T follicular helper cell (primary cell): ENCODE results near the gene PLPPR2.
"Not testable (repeated sequence)": the region's sequence is repeated elsewhere in the genome, so short reads cannot be mapped to it uniquely, and the experiment has no call there.

Experiments used
- DNase-seq: peaks from one replicate; pipeline ENCODE4 v3.0.0-alpha.2; 2020; ENCODE audit warnings: low read depth

PLPPR2 gene

GRCh38 chr19:11339254-11340098, 15.8 kb upstream of the PLPPR2 start, which contains the start of gene RAB3D:
RAB3D (minus strand) TSS chr19:11339657; CDS start chr19:11337399, 2,258 bp downstream.
- peak; percentile 65 for DNase-seq

DNA sequence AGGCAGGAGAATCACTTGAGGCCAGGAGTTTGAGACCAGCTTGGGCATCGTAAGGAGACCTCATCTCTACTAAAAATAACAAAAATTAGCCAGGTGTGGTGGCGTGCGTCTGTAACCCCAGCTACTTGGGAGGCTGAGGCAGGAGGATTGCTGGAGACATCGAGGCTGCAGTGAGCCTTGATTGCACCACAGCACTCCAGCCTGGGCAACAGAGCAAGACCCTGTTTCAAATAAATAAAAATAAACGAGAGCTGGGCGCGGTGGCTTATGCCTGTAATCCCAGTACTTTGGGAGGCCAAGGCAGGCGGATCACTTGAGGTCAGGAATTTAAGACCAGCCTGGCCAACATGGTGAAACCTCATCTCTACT, 15.1 kb upstream of the PLPPR2 start:
- DNase-seq: not testable (repeated sequence)

- no peak for DNase-seq
These were observed 12.8 kb upstream of the PLPPR2 start for GRCh38 chr19:11342429-11342828.

DNA sequence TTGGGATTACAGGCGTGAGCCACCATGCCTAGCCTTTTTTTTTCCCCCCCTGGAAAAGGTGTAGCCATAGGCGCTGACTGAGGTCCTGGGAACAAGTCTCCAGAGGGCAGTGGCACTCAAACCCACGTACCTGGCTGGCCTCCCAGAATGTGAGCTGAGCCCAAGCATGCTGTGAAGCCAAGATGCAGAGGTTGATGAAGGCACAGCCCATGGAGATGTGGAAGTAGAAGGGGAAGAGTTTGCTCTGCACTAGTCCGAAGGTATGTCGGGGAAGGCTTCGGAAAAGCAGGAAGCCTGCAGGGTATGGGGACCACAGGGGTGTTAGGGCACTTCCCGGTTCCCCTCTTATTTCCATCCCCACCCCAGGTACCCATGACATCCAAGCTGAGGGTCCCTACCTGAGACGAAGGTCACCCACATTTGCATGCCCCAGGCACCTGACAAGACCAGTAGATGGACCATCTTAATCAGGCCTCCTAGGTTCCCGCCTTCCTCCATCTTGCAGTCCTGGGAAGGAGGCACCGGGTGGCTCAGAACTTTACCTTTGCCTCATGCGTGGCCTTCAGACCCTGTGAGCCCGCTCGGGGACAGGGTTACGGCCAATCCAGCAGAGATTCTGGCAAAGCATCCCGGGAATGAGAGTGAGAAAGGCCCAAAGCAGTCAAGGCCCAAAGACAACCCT, 10.0 kb upstream of the PLPPR2 start:
- no peak for DNase-seq

- DNase-seq: peak; percentile 98
These were observed 8.9 kb upstream of the PLPPR2 start, which contains the start of the genes CCDC159 and TMEM205 for GRCh38 chr19:11346104-11346940. CCDC159 (plus strand) TSS chr19:11346519; CDS start chr19:11346607, 88 bp downstream. TMEM205 (minus strand) TSS chr19:11346268; CDS start chr19:11345619, 649 bp downstream.

- DNase-seq: no peak
These were observed 7.6 kb upstream of the PLPPR2 start for GRCh38 chr19:11347546-11348039.

DNA sequence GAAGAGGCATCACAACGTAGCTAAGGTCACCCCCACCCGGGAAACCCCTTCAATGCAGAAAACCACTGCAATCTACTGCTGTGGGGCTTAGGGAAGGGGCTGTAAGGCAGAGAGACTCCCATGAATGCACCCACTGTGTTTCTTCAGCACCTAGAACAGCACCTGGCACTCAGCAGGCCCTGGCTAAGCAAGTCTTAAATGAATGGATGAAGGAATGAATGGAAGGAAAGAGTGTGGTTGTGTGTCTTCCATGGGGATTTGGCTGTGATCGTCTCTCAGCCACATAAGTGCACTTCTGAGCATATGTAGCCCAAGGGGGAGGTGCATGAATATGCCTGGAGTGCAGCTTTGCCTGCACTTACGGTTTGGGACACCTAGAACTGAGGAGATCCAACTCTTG, 6.1 kb upstream of the PLPPR2 start:
- DNase-seq: no peak

DNA sequence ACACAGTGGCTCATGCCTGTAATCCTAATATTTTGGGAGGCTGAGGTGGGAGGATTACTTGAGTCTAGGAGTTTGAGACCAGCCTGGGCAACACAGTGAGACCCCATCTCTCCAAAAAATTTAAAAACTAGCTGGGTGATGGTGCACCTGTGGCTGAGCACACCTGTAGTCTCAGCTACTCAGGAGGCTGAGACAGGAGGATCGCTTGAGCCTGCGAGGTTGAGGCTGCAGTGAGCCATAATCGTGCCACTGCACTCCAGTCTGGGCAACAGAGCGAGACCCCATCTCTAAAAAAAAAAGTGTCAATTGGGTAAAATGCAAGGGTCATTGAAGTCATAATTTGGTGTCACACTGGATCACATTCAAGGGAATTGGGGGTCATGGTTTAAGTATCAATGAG, 1.1 kb upstream of the PLPPR2 start:
- not testable (repeated sequence) for DNase-seq

DNA sequence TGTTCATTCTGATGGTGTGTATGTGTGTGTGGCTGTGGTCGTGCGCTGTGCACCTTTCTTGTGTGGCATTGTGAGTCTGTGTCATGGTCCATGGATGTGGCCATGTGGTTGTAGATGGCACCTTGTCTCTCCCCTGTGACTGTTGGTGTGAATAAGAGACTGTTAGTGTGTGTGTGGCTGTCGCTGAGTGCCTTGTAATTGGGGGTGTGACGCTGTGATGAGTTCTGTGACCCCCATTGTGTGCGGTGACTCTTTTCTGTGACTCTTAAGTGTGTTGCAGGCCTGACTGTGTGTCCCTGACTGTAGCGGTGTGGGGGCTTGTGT, 804 bp downstream of the PLPPR2 start:
- DNase-seq: no peak

DNA sequence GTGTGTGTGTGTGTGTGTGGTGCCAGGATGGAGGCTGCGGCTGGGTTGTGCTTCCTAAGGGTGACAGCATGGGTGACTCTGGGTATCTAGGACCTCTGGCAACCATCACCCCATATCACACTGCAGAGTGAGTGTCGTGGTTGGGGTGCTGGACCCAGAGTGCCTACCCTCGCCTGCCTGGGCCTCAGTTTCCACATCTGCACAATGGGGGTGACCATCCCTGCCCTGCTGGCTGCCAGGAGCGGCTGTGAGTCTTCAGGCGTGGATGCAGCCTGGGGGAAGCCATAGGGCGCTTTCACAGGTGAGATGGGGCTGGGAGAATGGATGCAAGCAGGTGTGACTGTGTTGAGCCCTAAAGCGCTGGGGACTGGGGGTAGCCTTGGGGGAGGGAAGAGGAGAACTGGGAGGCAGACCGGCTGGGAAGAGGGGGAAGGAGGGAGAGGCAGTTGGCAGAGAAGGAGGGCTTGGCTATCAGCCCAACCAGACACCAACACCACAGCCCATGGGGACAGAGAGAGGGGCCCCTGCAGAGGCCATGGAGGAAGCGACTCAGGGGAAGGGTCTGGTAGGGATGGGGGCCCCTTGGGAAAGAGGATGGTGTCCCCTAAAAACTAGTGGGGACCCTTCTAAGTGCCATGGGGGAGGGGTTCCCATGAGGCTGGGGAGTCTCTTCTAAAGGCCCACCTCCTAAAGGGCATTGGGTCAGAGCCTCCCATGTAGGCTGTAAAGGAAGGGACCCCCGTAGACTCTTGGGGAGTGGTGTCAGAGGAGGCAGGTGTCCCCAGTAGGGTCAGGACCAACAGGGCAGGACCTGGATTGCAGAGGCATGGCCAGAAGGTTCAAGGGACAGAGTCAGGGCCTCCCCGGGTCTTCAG, 1.7 kb downstream of the PLPPR2 start:
- DNase-seq: no peak

- no peak for DNase-seq
These were observed 4.2 kb downstream of the PLPPR2 start for GRCh38 chr19:11359421-11359820.

DNA sequence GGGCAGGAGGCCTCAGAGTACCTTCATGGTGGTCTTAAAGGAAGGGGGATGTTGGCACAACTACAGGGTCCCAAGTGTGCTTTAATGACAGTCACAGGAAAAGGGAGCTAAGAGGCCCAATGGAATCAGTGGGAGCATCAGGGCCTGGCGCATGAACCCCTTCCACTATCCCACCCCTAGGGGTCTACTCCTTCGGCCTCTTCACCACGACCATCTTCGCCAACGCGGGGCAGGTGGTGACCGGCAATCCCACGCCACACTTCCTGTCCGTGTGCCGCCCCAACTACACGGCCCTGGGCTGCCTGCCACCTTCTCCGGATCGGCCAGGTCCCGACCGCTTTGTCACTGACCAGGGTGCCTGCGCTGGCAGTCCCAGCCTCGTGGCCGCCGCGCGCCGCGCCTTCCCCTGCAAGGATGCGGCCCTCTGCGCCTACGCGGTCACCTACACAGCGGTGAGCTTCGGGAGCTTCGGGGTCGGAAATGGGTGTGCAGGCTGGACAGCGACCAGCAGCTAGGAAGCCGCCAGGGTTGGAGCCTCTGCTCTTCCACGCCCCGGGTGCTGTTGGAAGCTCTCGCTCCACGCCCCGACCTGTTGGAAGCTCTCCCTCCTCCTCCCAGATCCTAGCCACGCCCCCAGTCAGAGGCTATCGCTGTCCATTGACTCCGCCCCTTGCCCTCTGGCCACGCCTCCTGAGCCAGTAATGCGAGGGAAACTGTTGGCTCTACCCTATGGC, 6.0 kb downstream of the PLPPR2 start:
- no peak for DNase-seq

GRCh38 chr19:11361771-11362731, 6.8 kb downstream of the PLPPR2 start:
- no peak for DNase-seq

DNA sequence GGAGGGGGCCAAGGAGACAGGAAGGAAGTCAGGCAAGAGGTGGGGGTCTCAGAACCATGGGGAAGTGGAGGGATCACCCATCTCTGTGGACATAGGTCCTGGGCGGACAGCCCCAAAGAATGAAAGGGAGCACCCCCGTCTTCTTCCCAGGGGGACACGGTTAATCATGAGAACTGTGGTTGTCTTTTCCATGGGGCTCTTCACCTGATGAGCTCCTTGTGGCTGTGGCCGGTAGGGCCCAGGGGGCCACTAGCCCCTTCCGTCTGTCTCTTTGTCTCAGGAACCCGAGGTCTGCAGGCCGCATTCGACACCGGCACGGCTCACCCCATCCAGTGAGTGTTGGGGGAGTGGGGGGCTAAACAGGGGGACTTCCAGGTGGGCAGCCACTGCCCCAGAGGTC, 8.6 kb downstream of the PLPPR2 start:
- no peak for DNase-seq

DNA sequence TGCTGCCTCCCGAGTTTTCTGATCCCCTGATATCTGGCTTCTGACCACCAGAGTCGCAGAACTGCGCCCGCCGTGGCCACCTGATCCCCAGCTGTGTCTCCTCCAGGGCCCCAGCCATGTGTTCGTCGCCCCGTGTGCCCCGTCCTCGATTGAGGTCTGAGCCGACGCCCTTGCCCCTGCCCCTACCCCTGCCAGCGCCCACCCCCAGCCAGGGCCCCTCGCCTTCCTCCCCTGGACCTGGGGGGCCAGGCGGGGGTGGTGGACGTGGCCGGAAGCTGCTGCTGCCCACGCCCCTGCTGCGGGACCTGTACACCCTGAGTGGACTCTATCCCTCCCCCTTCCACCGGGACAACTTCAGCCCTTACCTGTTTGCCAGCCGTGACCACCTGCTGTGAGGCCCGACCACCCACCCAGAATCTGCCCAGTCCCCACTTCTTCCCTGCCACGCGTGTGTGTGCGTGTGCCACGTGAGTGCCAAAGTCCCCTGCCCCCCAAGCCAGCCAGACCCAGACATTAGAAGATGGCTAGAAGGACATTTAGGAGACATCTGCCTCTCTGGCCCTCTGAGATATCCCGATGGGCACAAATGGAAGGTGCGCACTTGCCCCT, 9.2 kb downstream of the PLPPR2 start:
- no peak for DNase-seq

DNA sequence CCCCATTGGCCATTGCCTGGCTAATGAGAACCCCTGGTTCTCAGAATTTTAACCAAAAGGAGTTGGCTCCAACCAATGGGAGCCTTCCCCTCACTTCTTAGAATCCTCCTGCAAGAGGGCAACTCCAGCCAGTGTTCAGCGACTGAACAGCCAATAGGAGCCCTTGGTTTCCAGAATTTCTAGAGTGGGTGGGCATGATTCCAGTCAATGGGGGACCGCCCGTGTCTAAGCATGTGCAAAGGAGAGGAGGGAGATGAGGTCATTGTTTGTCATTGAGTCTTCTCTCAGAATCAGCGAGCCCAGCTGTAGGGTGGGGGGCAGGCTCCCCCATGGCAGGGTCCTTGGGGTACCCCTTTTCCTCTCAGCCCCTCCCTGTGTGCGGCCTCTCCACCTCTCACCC, 9.7 kb downstream of the PLPPR2 start:
- no peak for DNase-seq

GRCh38 chr19:11365557-11366117, 10.4 kb downstream of the PLPPR2 start:
- no peak for DNase-seq

DNA sequence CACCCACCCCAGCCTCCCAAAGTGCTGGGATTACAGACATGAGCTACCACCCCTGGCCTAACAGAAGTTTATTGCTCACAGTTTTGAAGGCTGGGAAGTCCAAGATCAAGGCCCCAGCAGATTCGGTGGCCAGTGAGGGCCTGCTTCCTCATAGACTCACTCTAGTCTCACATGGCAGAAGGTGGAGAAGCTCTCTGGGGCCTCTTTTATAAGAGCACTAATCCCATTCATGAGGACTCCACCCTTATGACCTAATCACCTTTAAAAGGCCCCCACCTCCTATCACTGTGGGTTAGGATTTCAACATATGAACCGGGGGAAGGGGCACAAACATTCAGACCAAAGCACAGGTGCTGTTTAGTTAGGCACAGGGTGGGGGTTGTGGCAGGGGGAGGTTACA, 12.3 kb downstream of the PLPPR2 start:
- DNase-seq: no peak

DNA sequence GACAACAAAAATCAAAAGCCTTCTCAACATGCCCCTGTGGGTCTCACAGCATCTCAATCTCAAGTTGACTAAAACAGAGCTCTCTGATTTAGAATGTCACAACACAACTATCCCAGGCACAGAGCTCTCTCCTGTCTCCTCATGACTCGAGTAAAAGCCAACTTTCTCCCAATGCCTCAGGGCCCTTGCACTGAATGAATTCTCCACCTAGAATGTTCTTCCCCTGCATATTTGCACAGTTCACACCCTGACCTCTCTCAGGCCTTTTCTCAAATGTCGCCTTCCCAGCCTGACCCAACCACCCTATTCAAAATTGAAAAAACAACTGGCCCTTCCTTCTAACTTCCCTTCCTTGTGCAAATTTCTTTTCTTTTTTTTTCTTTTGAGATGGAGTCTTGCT, 15.5 kb downstream of the PLPPR2 start:
- no peak for DNase-seq
